ENCODE data around the gene CACNA1I. TPM values are rescaled to one million over a fixed set of nuclear protein-coding genes. Genes with fewer than 3 reads are reported as not detected.

The CACNA1I gene
- total and polyA plus RNA-seq, 2 of the 8 experiments (the other 6 are each of a cell fraction or from before 2014, with no cell fraction given), result 0.77 to 1.2 TPM

DNA sequence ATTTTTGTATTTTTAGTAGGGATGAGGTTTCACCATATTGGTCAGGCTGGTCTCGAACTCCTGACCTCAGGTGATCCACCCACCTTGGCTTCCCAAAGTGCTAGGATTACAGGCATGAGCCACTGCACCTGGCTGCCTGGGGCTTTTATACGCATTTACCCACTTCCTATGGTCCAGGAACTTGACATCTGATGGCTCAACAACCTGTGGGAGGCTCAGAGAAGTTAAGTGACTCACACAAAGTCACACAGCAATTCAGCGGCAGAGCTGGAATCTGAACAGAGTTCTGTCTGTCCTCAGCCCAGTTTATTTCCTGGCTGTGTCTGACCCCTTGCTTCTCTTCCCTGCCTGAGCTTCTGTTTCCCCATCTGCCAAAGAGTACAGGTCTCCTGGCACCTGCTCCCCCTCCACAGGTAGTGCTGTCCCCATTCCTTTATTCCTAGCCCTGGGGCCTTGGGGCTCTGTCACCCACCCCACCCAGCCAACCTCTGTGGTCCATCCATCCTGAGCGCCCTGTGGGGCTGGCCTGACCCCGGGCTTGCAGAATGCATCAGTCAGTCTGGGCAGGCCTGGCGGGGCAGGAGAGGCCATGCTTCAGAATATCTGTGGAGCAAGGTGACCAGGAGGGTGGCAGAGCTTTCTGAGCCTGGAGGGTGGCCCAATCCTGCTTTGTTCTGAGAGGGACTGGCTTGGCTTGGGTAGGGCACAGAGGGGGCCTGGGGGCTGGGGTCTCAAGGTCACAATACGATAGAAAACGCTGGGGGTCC is 50.6 kb downstream of the CACNA1I start (continued):
- TF ChIP-seq, protein P1, sequence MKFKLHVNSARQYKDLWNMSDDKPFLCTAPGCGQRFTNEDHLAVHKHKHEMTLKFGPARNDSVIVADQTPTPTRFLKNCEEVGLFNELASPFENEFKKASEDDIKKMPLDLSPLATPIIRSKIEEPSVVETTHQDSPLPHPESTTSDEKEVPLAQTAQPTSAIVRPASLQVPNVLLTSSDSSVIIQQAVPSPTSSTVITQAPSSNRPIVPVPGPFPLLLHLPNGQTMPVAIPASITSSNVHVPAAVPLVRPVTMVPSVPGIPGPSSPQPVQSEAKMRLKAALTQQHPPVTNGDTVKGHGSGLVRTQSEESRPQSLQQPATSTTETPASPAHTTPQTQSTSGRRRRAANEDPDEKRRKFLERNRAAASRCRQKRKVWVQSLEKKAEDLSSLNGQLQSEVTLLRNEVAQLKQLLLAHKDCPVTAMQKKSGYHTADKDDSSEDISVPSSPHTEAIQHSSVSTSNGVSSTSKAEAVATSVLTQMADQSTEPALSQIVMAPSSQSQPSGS (IDR thresholded peaks at IDR 0.05; ENCODE audit: low read length), result no peak
- no peak for TF ChIP-seq CHD2 (IDR thresholded peaks at IDR 0.05; ENCODE audit: low read length)
